GM21526 (cell line): ENCODE results near the gene NELL1.

ENCODE experiments used
- ATAC-seq: cut with Tn5 transposase; IDR thresholded peaks from one replicate; pipeline ENCODE4 v1.9.1; 2021; ENCODE audit warnings: moderate library complexity; ENCODE audit not compliant: unreplicated experiment, low FRiP score

The NELL1 gene

DNA sequence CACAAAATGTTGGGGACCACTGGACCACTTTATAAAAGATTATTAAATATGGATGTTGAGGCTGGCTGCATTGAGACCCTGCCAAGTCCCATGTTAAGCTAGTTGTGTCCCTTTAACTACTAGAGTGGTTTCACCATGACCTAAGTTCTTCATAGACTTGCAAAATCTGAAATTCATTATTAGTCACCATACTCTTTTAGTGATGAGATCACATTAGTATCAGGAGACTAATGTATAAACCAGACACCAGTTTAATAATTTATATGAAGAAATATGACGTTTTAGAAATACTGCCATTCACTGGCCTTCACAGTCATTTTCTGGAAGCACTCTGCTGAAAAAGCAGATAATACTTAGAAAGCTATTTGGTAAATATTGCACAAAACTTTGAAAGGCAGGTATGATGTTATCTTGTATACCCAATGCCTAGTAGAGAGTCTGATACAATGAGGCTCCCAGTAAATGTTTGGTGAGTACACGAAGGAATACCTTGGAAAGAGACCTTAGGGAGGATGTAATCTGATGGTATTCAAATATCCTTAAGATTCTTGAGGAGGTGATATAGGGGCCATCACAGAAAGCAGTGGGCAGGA is 795.3 kb downstream of the NELL1 start:
- ATAC-seq = no peak

DNA sequence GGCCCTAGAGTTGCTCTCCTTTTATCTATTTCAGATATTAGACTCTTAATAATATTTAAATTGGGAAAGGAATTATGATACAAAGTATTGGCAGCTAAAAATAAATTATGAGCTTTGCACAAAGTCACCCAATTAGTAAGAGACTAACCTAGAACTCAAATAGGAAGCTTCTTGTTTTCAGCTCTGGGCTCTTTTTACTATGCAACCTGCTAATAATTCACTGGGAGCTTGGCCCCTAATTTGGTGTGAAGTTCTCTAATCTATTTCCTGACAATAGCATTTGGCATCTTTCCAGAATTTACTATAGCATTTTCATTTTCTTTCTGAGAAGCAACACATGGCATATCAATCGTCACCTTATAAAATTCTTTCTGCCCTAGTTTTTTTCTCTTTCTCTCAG is 795.8 kb downstream of the NELL1 start:
- no peak for ATAC-seq

DNA sequence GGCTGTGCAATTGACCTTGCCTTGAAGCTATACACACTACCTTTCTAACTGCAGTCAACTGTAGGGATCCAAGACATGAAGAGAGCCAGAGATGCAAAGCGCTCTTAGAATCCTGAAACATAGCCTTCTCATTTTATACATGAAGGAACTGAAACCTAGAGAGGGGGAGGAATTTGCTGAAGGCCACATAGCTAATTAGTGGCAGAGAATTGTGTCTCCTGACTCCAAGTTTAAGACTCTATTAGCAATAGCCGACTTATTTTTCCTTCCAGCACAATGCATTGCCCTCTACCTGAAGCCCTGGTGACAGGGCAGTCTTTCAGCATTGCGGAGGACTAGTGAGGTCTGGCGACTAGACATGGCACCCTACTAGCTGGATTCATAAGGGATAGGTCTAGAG is 796.5 kb downstream of the NELL1 start:
- no peak for ATAC-seq

DNA sequence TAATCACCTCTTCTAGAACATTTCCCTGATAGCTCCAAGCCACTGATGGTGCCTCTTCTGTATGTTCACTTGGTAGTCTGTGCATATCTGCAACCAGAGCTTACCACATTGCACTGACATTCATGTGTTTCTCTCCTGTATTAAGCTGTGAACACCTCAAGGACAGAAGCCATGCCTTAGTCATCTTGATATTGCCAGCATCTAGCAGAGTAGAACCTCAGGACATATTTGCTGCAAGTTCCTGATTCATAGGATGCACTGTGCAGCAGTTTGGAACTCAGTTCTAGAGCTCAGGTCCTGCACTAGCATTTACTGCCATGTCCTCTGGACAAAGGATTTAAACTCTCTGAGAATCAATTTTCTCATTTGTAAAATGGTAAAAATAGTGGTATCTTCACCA is 801.1 kb downstream of the NELL1 start:
- ATAC-seq = no peak

DNA sequence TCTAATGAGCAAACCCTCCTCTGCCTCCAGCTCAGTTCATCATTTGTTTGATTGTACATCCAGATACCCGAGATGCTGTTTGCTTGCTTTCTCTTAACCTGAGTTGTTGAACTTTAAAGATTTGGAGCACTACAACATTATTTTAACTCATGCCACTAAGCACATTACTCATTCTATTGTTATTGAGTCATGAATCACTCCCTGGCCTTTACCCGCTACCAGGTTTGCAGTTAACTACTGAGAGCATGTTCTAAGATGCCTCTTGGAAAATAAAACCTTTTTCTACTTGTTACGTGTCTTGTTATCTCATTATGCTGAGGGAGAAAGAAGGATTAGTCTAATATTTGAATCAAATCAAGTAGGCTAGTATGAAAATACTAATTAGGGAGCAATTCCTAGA is 802.9 kb downstream of the NELL1 start:
- ATAC-seq = no peak

DNA sequence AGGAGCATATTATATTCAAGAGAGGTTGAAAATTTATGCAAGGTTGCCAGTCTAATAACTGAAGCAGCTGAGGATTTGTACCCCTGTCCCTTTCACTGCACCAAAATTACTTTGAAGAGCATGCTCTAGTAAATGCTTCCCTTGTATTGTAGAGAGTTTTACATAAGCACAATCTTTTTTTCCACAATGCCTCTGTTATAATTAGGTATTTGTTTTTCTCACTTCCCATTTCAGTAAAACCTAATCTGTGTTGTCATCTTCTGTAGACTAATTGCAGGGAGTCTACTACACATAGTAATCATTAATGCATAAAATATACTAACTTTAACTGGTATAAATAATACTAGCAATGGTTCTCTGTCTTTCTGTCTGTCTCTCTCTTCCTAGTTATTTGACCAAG is 805.1 kb downstream of the NELL1 start:
- ATAC-seq = no peak

DNA sequence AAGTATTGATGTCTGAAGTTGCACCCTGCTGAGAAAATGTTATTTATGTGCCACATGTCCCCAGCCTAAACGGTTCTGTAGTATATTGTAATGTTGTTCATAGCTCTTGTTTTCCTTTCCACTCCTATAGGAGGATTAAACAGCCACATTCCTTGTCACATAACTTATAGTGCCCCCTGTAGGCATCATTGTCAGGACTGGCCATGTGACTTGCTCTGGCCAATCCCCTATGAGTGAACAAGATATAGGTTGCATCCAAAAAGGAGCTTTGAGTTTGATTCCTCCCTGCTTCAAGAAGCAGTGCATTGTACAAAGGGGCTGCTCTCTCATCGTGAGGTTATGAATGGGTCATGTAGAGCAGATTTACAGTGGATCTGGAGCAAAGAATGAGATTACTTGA is 805.9 kb downstream of the NELL1 start:
- no peak for ATAC-seq

DNA sequence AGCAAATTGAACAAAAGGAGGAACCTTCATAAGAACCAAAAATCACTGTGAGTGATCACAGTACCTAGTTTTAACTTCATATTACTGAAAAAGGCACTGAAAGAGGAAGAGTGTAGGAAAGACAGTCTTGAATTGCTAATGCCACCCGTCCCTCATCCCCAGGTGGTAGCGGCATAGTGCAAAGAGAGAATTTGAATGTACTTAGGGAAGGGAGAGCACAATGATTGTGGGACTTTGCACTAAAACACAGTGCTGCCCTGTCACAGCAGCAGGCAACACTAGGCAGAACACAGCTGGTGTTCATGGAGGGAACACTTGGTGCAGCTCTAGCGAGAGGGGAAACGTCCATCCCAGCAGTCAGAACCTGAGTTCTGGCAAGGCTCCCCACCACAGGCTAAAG is 807.2 kb downstream of the NELL1 start:
- ATAC-seq = no peak

DNA sequence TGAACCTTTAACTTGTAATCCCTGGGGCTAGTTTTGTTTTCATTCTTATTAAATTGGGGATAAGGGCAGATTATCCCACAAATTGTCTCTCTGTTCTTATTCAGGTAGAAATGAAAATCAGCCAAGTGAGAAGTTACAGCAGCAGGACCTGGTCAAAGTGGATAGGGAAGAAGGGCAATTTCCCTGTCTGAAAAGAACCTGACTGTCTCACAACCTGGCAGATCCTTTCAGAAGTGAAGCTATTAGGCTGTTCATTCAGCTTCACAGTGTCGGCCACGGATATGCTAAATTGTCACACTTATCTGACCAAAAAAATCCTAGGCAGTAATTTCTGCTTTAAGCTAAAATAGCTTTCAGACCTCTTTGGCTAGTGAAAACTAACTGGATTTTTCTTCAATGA is 810.9 kb downstream of the NELL1 start:
- ATAC-seq = no peak

DNA sequence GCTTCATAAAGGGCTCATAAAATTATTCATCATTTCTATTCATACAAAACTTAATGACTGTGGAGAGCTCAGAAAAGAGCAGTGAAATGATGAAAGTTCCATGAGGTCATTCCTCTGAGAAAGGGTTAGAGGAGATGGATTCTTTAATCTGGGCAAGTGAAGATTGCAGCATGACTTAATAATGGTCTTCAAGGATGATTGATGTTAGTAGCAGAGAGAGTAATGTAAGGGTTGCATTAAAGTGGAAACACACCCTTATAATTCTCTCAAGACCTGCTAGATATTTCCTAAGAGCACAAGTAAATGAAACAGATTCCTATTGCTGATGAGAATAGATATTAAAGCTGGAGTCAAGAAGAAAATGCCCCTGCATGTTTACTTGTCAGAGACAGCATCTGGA is 811.9 kb downstream of the NELL1 start:
- ATAC-seq = no peak

DNA sequence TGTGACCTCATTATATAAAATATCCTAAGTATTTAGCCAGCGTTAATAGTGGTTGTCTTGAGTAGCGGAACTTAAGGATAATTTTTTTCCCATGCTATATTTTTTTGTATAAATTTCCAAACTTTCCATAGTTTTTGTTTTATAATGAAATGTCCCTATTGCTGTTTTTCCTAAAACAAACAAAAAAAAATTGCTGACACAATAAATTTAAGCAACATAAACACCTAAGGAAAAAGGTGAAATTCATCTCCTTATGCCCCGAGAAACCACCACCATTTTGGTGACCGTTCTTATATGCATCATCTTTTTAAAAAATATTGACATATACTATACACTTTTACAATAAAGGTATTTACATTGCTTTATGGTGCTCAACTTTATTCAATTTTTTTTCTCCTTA is 814.7 kb downstream of the NELL1 start:
- no peak for ATAC-seq

DNA sequence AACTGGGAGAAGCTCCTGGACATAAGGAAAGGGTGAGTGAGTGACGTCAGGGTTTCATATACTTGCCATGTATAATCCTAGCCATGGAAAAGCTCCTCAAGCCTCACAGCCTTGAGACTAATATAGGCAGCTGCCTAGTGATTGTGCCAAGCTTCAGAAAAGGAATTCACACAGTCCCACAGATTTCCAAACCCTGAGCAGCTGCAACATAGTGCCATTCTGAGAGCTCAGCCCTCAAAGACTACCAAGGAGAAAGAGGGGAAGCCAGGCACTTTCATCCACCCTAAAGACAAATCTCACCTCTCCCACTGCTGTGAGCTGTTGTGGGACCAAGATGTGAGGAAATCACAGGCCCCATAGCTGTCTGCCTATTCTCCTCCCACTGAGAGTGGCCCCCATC is 815.6 kb downstream of the NELL1 start:
- ATAC-seq = no peak

DNA sequence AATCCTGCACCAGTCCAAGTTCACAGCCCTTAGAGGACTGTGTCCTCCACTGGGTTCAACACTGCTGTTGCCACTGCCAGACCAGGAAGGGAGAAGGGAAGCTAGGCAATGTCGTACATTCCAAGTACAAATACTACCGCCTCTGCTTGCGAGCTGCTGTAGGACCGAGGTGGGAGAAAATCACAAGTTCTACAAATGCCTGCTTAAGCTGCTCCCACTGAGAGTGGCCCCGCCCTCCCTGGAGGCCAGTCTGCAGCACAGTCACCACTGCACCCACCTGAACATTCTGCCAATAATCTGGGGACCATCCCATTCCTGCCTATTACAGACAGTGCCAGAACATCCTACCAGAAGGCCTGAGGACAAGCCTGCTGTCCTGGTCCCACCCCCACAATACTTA is 816.0 kb downstream of the NELL1 start:
- ATAC-seq = no peak

DNA sequence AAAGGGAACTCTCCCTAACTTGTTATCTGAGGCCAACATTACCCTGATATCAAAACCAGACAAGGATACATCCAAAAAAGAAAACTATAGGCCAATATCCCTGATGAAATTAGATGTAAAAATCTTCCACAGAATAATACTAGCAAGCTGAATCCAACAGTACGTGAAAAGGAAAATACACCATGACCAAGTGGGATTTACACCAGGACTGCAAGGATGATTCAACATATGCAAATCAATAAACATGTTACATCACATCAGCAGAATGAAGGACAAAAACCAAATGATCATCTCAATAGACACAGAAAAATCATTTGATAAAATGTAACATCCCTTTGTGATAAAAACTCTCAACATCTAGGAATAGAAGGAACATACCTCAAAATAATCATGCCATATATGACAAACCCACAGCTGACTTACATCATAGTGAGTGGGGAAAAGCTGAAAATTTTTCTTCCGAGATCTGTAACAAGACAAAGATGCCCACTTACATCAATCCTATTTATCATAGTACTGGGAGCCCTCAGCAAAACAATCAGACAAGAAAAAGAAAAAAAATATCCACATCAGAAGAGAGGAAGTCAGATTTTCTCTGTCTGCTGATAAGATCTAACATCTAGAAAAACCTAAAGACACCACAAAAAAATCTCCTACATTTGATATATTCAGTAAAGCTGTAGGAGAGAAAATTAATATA is 820.2 kb downstream of the NELL1 start:
- no peak for ATAC-seq

DNA sequence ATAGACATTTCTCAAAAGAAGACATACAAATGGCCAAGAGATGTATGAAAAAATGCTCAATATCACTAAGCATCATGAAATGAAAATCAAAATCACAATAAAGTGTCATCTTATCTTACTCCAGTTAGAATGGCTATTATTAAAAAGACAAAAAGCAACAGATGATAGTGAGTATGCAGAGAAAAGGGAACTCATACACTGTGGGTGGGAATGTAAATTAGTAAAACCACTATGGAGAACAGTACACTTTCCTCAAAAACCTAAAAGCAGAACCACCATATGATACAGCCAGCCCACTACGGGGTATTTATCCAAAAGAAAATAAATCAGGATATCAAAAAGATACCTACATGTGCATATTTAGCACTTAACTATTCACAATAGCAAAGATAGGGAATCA is 823.5 kb downstream of the NELL1 start:
- ATAC-seq = no peak

DNA sequence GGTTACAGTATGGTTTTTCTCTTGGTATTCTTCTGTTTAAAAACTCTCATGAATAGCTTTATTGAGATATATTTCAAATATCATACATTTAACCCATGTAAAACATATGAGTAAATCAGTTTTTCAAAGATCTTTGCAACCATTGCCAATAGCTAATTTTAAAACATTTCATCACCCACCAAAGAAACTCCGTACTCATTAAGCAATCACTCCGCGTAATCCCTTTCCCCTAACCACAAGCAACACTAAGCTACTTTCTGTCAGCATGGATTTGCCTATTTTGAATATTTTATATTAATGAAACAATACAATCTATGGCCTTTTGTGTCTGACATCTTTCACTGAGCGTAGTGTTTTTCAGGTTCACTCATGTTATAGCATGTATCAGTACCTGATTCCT is 825.6 kb downstream of the NELL1 start:
- ATAC-seq = no peak

DNA sequence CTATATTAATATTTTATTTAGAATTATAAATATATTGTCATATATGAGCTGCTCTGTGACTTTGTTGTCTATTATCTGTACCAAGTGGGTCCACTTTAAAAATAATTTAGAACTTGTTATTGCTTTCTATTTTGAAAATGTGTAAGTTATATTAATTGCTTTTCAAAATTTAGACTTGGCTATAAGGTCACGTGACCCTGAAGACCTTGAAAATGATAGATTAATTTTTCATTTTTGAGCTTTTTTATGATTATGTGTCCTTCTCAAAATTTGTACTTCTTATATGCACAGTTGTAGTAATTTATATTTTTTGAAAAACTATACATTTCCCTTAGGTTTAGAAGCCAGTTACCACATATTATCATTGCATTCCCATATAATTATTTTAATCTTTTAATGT is 826.5 kb downstream of the NELL1 start:
- ATAC-seq = no peak

DNA sequence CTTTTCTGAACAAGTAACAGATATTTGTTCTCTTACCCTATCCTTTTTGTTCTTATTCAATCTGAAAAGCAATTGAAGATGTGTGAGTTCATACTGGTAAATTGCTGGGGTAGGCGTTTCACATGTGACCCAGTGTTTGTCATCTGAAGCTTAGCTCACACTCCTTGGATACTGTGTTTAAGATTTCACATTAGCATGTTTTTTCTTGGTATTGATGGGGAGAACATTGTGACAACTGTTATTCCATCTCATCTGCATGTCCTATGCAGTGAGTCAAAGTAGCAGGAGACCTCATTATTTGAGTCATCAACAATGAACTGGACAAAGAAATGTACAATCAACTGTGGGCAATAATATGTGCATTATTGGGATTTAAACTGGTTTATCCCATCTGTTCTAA is 831.9 kb downstream of the NELL1 start:
- no peak for ATAC-seq

DNA sequence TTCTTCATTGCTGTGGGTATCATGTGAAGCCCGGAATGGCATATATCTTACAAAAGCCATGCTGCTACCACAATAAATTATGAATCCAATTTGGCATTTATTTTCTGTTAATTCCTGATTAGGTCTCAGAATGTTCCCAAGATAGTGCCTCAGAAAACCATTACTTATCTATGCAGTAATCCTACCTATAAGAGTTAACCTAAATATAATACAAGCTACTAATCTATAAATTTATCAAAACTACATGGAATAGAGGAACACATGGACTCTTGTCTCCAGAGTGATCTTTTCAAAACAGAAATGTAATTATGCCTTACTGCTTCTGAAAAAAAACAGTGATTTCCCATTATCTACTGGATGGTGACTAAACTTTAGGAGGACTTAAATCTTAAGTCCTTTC is 835.7 kb downstream of the NELL1 start:
- ATAC-seq = no peak

DNA sequence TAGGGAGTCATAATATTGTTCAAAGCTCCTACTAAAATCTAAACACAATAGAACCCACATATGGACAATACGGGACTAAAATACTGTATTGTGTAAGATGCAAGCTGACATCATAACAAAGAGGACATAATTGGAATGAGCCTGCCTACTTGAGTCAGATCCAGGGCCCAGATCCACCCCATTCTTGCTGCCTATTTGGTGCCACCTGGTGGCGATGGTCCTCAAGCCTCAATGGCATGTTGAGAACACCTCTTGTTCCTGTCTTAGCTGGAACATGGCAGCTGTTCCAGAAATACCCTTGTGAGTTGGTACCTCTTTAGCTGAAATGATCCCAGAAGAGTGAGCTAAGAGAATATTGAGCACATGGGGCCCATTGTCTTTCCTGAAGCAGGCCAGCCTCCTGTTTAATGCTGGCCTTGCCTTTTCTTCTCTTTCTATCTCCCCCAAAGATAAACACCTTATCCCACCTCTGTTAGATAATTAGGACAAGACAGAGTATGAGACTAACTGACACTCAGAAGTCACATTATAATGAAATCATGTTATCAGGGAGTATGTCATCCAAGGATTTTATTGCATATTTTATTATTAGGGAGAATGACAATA is 842.6 kb downstream of the NELL1 start:
- no peak for ATAC-seq

DNA sequence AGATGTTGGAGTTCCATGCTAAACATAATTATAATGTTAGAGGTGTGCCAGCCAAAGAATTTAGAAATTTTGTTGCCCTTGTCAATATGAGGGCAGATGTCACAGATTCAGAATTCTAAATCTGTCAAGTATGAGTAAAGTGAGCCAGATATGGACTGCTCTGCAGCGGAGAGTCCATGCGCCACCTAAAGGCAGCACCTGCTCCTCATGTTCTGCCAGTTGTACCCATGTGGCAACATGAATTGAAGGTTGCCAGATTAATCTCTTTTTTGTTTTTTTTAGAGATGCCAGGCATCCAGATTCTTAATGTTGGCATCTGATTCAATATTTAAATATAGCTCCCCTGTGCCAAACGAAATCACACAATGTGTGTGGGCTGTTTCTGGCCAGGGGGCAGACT is 844.9 kb downstream of the NELL1 start:
- ATAC-seq = no peak

DNA sequence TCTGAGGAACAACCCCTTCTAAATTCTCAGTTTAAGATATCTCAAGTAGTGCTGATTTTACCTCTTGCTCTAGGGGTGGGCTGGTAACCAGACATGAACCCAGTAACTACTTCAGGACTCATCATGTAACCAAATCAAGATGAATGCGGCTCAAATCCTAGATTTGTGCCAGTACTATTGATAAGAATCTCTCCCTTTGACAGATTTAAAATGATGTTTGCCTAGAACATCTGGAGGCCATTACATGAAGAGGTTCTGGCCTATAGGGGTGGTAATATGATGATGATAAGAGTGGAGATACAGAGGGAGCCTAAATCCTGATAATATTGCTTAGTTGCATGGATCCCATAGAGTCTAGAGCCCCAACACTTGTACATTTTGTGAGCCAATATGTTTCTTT is 850.9 kb downstream of the NELL1 start:
- ATAC-seq = no peak
